Nephron progenitor cell (in vitro differentiated cells): Measurements from ENCODE around the gene URGCP.

Source experiments
- DNase-seq: peaks from one replicate; pipeline ENCODE4 v3.0.0; 2021
- H3K27ac Mint-ChIP-seq: 2 replicates; pipeline ENCODE4 v1.8.0; 2021; ENCODE audit warnings: mild to moderate bottlenecking, moderate library complexity, mixed read lengths
- H3K27me3 Mint-ChIP-seq: 2 replicates; pipeline ENCODE4 v1.8.0; 2021; ENCODE audit warnings: mild to moderate bottlenecking, low read depth, mixed read lengths; ENCODE audit not compliant: poor library complexity
- H3K36me3 Mint-ChIP-seq: 2 replicates; pipeline ENCODE4 v1.8.0; 2021; ENCODE audit warnings: low read depth, mixed read lengths
- H3K4me1 Mint-ChIP-seq: 2 replicates; pipeline ENCODE4 v1.8.0; 2021; ENCODE audit warnings: mixed read lengths
- H3K4me3 Mint-ChIP-seq: 2 replicates; pipeline ENCODE4 v1.8.0; 2021; ENCODE audit warnings: mild to moderate bottlenecking, moderate library complexity, mixed read lengths
- H3K9me3 Mint-ChIP-seq: 2 replicates; pipeline ENCODE4 v1.8.0; 2021; ENCODE audit warnings: mild to moderate bottlenecking, moderate library complexity, mixed read lengths
- CTCF ChIP-seq: fragments of 200-600 bp; sonication (generic); IDR thresholded peaks from 2 replicates; pipeline ENCODE4 v1.5.0; 2021; ENCODE audit warnings: antibody characterized with exemption

URGCP gene

GRCh38 chr7:43925984-43926797 is 19.8 kb upstream of the URGCP start, which contains the start of gene UBE2D4:
Gene UBE2D4, plus strand, starts transcription at chr7:43926436. Its CDS starts 97 bp downstream, at chr7:43926533.
- TF ChIP-seq CTCF, result no peak
- peaks cover 35% of the 10 kb centered on the region for H3K27me3 Mint-ChIP-seq
- peaks cover 11% of the 10 kb centered on the region for H3K36me3 Mint-ChIP-seq
- no peak within 1 kb of the TSS for H3K27ac Mint-ChIP-seq
- peak within 1 kb of the TSS; percentile 86 for H3K4me3 Mint-ChIP-seq
- peaks cover 6% of the 10 kb centered on the region for H3K9me3 Mint-ChIP-seq
- H3K4me1 Mint-ChIP-seq, result peaks cover 11% of the 10 kb centered on the region
- peak; percentile 78 for DNase-seq

- no peak for TF ChIP-seq CTCF
- Mint-ChIP-seq H3K9me3 (peaks cover 3% of the 10 kb centered on the region), H3K27ac (no peak overlapping the region), H3K4me3 (no peak overlapping the region), H3K27me3 (peaks cover 26% of the 10 kb centered on the region), H3K4me1 (peaks cover 11% of the 10 kb centered on the region), H3K36me3 (peaks cover 22% of the 10 kb centered on the region)
- DNase-seq, result no peak
These were observed 16.3 kb upstream of the URGCP start for GRCh38 chr7:43922726-43923125.

- no peak for TF ChIP-seq CTCF
- Mint-ChIP-seq H3K4me1 (peaks cover 5% of the 10 kb centered on the region), H3K27me3 (peaks cover 20% of the 10 kb centered on the region), H3K27ac (no peak overlapping the region), H3K4me3 (no peak overlapping the region), H3K9me3 (peaks cover 3% of the 10 kb centered on the region), H3K36me3 (peaks cover 22% of the 10 kb centered on the region)
- no peak for DNase-seq
These were observed 15.0 kb upstream of the URGCP start for GRCh38 chr7:43921423-43921822.

GRCh38 chr7:43915907-43916306 is 9.5 kb upstream of the URGCP start:
- Mint-ChIP-seq H3K9me3 (peaks cover 39% of the 10 kb centered on the region), H3K36me3 (peaks cover 25% of the 10 kb centered on the region), H3K27me3 (peaks cover 5% of the 10 kb centered on the region), H3K27ac (no peak overlapping the region), H3K4me3 (no peak overlapping the region), H3K4me1 (no peaks in the 10 kb centered on the region)
- no peak for TF ChIP-seq CTCF
- no peak for DNase-seq

GRCh38 chr7:43914795-43915194 is 8.4 kb upstream of the URGCP start:
- H3K27me3 Mint-ChIP-seq, result peaks cover 5% of the 10 kb centered on the region
- H3K27ac Mint-ChIP-seq, result no peak overlapping the region
- no peak for DNase-seq
- no peak for TF ChIP-seq CTCF
- no peaks in the 10 kb centered on the region for H3K4me1 Mint-ChIP-seq
- H3K9me3 Mint-ChIP-seq, result peaks cover 42% of the 10 kb centered on the region
- H3K36me3 Mint-ChIP-seq, result peaks cover 23% of the 10 kb centered on the region
- H3K4me3 Mint-ChIP-seq, result no peak overlapping the region

GRCh38 chr7:43905956-43906330 is 453 bp downstream of the URGCP start:
- peak; percentile 45 for DNase-seq

More at GRCh38 chr7:43905956-43906330, 453 bp downstream of the URGCP start:
- peaks cover 13% of the 10 kb centered on the region for H3K36me3 Mint-ChIP-seq
- H3K27ac Mint-ChIP-seq, result peak overlapping the region; percentile 85
- H3K4me1 Mint-ChIP-seq, result peaks cover 15% of the 10 kb centered on the region
- peak overlapping the region; percentile 95 for H3K4me3 Mint-ChIP-seq
- peaks cover 10% of the 10 kb centered on the region for H3K9me3 Mint-ChIP-seq
- no peak for TF ChIP-seq CTCF
- peaks cover 16% of the 10 kb centered on the region for H3K27me3 Mint-ChIP-seq
